Measurements from ENCODE around the gene TRAF3IP3. TPM values are rescaled to one million over a fixed set of nuclear protein-coding genes. Genes with fewer than 3 reads are reported as not detected.
A peak's percentile ranks its signal among the peaks of the same experiment; 100 is the strongest.

TRAF3IP3 gene
- polyA plus RNA-seq, 1 donor from 2014 or later = not detected

- Histone ChIP-seq H3K9ac (ENCODE audit: low read length) (no peak overlapping the region), H3K4me2 (ENCODE audit: low read length) (peak overlapping the region; percentile 75), H4K20me1 (ENCODE audit: insufficient read depth) (no peaks in the 10 kb centered on the region), H2AFZ (ENCODE audit: low read depth, low read length) (no peak overlapping the region), H3K9me2 (ENCODE audit: insufficient read depth, low read length) (no peaks in the 10 kb centered on the region), H3K4me3 (ENCODE audit: low read length) (peak overlapping the region; percentile 79), H3K27ac (ENCODE audit: low read length) (no peak overlapping the region), H3K36me3 (ENCODE audit: insufficient read depth, low read length) (no peaks in the 10 kb centered on the region), H3K79me2 (replicated peaks; ENCODE audit: insufficient read depth, low read length) (no peaks in the 10 kb centered on the region), H3K27me3 (ENCODE audit: insufficient read depth, low read depth, low read length) (no peaks in the 10 kb centered on the region), H3K9me3 (ENCODE audit: low read length) (no peaks in the 10 kb centered on the region), H3F3A (ENCODE audit: insufficient read depth, low read length, poor library complexity, severe bottlenecking) (no peaks in the 10 kb centered on the region)
- TF ChIP-seq TAF1 (IDR thresholded peaks at IDR 0.05; ENCODE audit: low read depth) (no peak), EP300 (conservative IDR thresholded peaks at IDR 0.05; ENCODE audit: poor library complexity, severe bottlenecking) (no peak), RAD21 (conservative IDR thresholded peaks at IDR 0.05) (no peak), SMC3 (conservative IDR thresholded peaks at IDR 0.05; ENCODE audit: poor library complexity) (no peak), EZH2 (IDR thresholded peaks at IDR 0.05; ENCODE audit: borderline replicate concordance, insufficient read depth, low read length, poor library complexity, severe bottlenecking) (no peak), POLR2AphosphoS5 (IDR thresholded peaks at IDR 0.05) (no peak), MXI1 (conservative IDR thresholded peaks at IDR 0.05; ENCODE audit: poor library complexity, severe bottlenecking) (no peak)
- TF ChIP-seq, protein P1, sequence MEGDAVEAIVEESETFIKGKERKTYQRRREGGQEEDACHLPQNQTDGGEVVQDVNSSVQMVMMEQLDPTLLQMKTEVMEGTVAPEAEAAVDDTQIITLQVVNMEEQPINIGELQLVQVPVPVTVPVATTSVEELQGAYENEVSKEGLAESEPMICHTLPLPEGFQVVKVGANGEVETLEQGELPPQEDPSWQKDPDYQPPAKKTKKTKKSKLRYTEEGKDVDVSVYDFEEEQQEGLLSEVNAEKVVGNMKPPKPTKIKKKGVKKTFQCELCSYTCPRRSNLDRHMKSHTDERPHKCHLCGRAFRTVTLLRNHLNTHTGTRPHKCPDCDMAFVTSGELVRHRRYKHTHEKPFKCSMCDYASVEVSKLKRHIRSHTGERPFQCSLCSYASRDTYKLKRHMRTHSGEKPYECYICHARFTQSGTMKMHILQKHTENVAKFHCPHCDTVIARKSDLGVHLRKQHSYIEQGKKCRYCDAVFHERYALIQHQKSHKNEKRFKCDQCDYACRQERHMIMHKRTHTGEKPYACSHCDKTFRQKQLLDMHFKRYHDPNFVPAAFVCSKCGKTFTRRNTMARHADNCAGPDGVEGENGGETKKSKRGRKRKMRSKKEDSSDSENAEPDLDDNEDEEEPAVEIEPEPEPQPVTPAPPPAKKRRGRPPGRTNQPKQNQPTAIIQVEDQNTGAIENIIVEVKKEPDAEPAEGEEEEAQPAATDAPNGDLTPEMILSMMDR (IDR thresholded peaks at IDR 0.05; ENCODE audit: poor library complexity, severe bottlenecking) = no peak
- TF ChIP-seq, protein P2, sequence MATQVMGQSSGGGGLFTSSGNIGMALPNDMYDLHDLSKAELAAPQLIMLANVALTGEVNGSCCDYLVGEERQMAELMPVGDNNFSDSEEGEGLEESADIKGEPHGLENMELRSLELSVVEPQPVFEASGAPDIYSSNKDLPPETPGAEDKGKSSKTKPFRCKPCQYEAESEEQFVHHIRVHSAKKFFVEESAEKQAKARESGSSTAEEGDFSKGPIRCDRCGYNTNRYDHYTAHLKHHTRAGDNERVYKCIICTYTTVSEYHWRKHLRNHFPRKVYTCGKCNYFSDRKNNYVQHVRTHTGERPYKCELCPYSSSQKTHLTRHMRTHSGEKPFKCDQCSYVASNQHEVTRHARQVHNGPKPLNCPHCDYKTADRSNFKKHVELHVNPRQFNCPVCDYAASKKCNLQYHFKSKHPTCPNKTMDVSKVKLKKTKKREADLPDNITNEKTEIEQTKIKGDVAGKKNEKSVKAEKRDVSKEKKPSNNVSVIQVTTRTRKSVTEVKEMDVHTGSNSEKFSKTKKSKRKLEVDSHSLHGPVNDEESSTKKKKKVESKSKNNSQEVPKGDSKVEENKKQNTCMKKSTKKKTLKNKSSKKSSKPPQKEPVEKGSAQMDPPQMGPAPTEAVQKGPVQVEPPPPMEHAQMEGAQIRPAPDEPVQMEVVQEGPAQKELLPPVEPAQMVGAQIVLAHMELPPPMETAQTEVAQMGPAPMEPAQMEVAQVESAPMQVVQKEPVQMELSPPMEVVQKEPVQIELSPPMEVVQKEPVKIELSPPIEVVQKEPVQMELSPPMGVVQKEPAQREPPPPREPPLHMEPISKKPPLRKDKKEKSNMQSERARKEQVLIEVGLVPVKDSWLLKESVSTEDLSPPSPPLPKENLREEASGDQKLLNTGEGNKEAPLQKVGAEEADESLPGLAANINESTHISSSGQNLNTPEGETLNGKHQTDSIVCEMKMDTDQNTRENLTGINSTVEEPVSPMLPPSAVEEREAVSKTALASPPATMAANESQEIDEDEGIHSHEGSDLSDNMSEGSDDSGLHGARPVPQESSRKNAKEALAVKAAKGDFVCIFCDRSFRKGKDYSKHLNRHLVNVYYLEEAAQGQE (IDR thresholded peaks at IDR 0.05; ENCODE audit: borderline replicate concordance) = no peak
These were observed 27.5 kb downstream of the TRAF3IP3 start for GRCh38 chr1:209783386-209783785.

DNA sequence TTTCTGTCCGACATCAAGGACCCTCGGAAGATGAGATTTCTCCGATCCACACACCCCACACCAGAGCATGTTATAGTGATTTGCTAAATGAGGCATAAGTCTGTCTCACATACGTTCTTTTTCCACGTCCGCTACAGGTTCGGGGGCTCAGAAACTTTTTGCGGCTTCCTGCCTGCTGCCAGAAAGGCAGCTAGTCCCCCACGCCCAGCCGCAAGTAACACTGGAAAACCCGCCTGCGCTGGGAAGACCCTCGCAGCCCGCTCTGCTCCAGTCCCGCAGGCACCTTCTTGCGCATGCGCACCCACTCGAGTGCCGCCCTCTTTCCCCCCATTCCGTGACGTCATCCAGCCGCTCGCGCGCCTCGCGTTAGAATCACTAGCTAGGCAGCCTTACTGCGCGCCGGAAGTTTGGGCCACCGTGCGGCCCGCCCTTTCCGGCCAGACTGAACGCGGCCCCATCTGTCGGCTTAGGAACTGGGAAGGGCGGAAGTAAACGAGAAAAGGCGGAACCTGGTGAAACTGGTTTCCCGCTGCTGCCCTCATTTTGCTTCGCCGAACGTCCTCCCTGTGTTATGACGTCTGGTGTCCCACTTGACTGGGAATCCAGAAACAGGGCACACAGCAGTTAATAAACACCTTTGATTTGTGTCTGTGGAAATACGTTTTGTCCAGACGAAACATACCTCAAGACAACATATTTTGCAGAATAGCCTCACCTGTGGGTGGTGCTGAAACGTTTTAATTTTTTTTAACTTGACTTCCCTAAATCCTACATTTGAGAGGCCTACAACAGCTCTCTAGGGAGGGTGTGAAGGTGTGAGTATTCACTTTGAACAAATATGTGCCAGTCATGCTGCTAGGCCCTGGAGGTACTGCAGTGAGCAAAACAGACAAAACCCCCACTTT lies 28.7 kb downstream of the TRAF3IP3 start, which contains the start of gene C1orf74:
Gene C1orf74, minus strand, starts transcription at position 295 of the 905 bp plus-strand sequence. CDS start 925 bp downstream, outside the sequence.
- Histone ChIP-seq H3K9ac (ENCODE audit: low read length) (peak within 1 kb of the TSS; percentile 72), H3K4me3 (ENCODE audit: low read length) (peak within 1 kb of the TSS; percentile 79)

More for the DNA sequence above, 28.7 kb downstream of the TRAF3IP3 start, which contains the start of gene C1orf74:
- TF ChIP-seq, protein P1 (IDR thresholded peaks at IDR 0.05; ENCODE audit: poor library complexity, severe bottlenecking) = no peak
- TF ChIP-seq EZH2 (IDR thresholded peaks at IDR 0.05; ENCODE audit: borderline replicate concordance, insufficient read depth, low read length, poor library complexity, severe bottlenecking) = no peak
- peak; percentile 88 for TF ChIP-seq MXI1 (conservative IDR thresholded peaks at IDR 0.05; ENCODE audit: poor library complexity, severe bottlenecking)
- peak; percentile 59 for TF ChIP-seq TAF1 (IDR thresholded peaks at IDR 0.05; ENCODE audit: low read depth)
- peak; percentile 67 for TF ChIP-seq EP300 (conservative IDR thresholded peaks at IDR 0.05; ENCODE audit: poor library complexity, severe bottlenecking)
- peak; percentile 49 for TF ChIP-seq RAD21 (conservative IDR thresholded peaks at IDR 0.05)
- TF ChIP-seq, protein P2 (IDR thresholded peaks at IDR 0.05; ENCODE audit: borderline replicate concordance) = peak; percentile 72
- TF ChIP-seq SMC3 (conservative IDR thresholded peaks at IDR 0.05; ENCODE audit: poor library complexity) = peak; percentile 37
- TF ChIP-seq POLR2AphosphoS5 (IDR thresholded peaks at IDR 0.05) = peak; percentile 93
- Histone ChIP-seq H3F3A (ENCODE audit: insufficient read depth, low read length, poor library complexity, severe bottlenecking) (no peaks in the 10 kb centered on the region), H3K9me3 (ENCODE audit: low read length) (no peaks in the 10 kb centered on the region), H3K9me2 (ENCODE audit: insufficient read depth, low read length) (no peaks in the 10 kb centered on the region), H3K36me3 (ENCODE audit: insufficient read depth, low read length) (no peaks in the 10 kb centered on the region), H3K4me2 (ENCODE audit: low read length) (peak within 1 kb of the TSS; percentile 76), H3K27ac (ENCODE audit: low read length) (peak within 1 kb of the TSS; percentile 92), H3K27me3 (ENCODE audit: insufficient read depth, low read depth, low read length) (peaks cover 5% of the 10 kb centered on the region), H2AFZ (ENCODE audit: low read depth, low read length) (peak within 1 kb of the TSS; percentile 100), H4K20me1 (ENCODE audit: insufficient read depth) (no peaks in the 10 kb centered on the region), H3K79me2 (replicated peaks; ENCODE audit: insufficient read depth, low read length) (no peaks in the 10 kb centered on the region)

Measured in neural cell (in vitro differentiated cells).